T-helper 17 cell (primary cell): Measurements from ENCODE around the gene LSM4. TPM values are rescaled to one million over a fixed set of nuclear protein-coding genes. Genes with fewer than 3 reads are reported as not detected.

Experiments used
- ATAC-seq: fragments of 150-1000 bp; cut with Tn5 transposase; 2 replicates; pipeline ENCODE4 v1.10.0; 2021; ENCODE audit warnings: mild to moderate bottlenecking, moderate library complexity
- DNase-seq, 3 donors: peaks; one replicate each; pipeline versions ENCODE4 v3.0.0 to v3.0.0-alpha.2; 2020 to 2021
- H3K9me3 ChIP-seq: one replicate; pipeline ENCODE4 v1.7.0; 2013; ENCODE audit warnings: low read length, mild to moderate bottlenecking; ENCODE audit not compliant: control insufficient read depth, poor library complexity, severe bottlenecking
- H3K27ac Mint-ChIP-seq: one replicate; pipeline ENCODE4 v1.8.0; 2022; ENCODE audit warnings: mild to moderate bottlenecking, moderate library complexity, mixed read lengths
- H3K27me3 Mint-ChIP-seq: one replicate; pipeline ENCODE4 v1.8.0; 2022; ENCODE audit warnings: mixed read lengths
- H3K36me3 Mint-ChIP-seq: one replicate; pipeline ENCODE4 v1.8.0; 2022; ENCODE audit warnings: low read depth, mixed read lengths
- H3K4me1 Mint-ChIP-seq: one replicate; pipeline ENCODE4 v1.8.0; 2022; ENCODE audit warnings: mild to moderate bottlenecking, mixed read lengths
- H3K4me3 Mint-ChIP-seq: one replicate; pipeline ENCODE4 v1.8.0; 2022; ENCODE audit warnings: mild to moderate bottlenecking, moderate library complexity, mixed read lengths
- total RNA-seq, 4 donors: library from RNA in 2 of 4; stranded (reverse) in 2 of 4; gene quantifications; one replicate each; pipeline ENCODE4 v1.2.3 and lab custom pipeline; 2022 to 2026

The LSM4 gene
- total RNA-seq, 2 donors from 2014 or later: 43.3 to 46.6 TPM

GRCh38 chr19:18301718-18302111 is 21.2 kb downstream of the LSM4 start:
- peaks cover 27% of the 10 kb centered on the region for H3K4me1 Mint-ChIP-seq
- H3K4me3 Mint-ChIP-seq: no peak overlapping the region
- ATAC-seq: no peak
- peaks cover 4% of the 10 kb centered on the region for H3K36me3 Mint-ChIP-seq
- H3K9me3 ChIP-seq: no peaks in the 10 kb centered on the region
- peak overlapping the region; percentile 70 for H3K27ac Mint-ChIP-seq
- no peak for DNase-seq
- H3K27me3 Mint-ChIP-seq: no peaks in the 10 kb centered on the region

GRCh38 chr19:18300930-18301717 is 21.8 kb downstream of the LSM4 start:
- H3K9me3 ChIP-seq: no peaks in the 10 kb centered on the region
- DNase-seq: no peak
- no peak for ATAC-seq
- H3K27ac Mint-ChIP-seq: peak overlapping the region; percentile 70
- H3K4me1 Mint-ChIP-seq: peaks cover 22% of the 10 kb centered on the region
- H3K36me3 Mint-ChIP-seq: peaks cover 4% of the 10 kb centered on the region
- no peaks in the 10 kb centered on the region for H3K27me3 Mint-ChIP-seq
- no peak overlapping the region for H3K4me3 Mint-ChIP-seq

GRCh38 chr19:18299654-18300053 is 23.2 kb downstream of the LSM4 start:
- Mint-ChIP-seq H3K27me3 (no peaks in the 10 kb centered on the region), H3K4me1 (peaks cover 20% of the 10 kb centered on the region), H3K36me3 (peaks cover 4% of the 10 kb centered on the region), H3K4me3 (no peak overlapping the region), H3K27ac (peak overlapping the region; percentile 99)
- ATAC-seq (no peak), DNase-seq (no peak)
- H3K9me3 ChIP-seq: no peaks in the 10 kb centered on the region

- Mint-ChIP-seq H3K36me3 (peaks cover 2% of the 10 kb centered on the region), H3K27me3 (no peaks in the 10 kb centered on the region), H3K27ac (peak overlapping the region; percentile 99), H3K4me3 (no peak overlapping the region), H3K4me1 (peaks cover 18% of the 10 kb centered on the region)
- H3K9me3 ChIP-seq: no peaks in the 10 kb centered on the region
- no peak for DNase-seq
- no peak for ATAC-seq
Measured at GRCh38 chr19:18298601-18299000, 24.3 kb downstream of the LSM4 start.

GRCh38 chr19:18297308-18297707 is 25.6 kb downstream of the LSM4 start:
- Mint-ChIP-seq H3K36me3 (no peaks in the 10 kb centered on the region), H3K27me3 (no peaks in the 10 kb centered on the region), H3K4me3 (no peak overlapping the region), H3K4me1 (peaks cover 20% of the 10 kb centered on the region), H3K27ac (peak overlapping the region; percentile 99)
- no peaks in the 10 kb centered on the region for H3K9me3 ChIP-seq
- ATAC-seq (no peak), DNase-seq (no peak)

- H3K4me3 Mint-ChIP-seq: no peak overlapping the region
Measured at GRCh38 chr19:18295034-18295451, 27.8 kb downstream of the LSM4 start.

GRCh38 chr19:18294467-18294864 is 28.4 kb downstream of the LSM4 start:
- no peaks in the 10 kb centered on the region for H3K9me3 ChIP-seq
- Mint-ChIP-seq H3K27me3 (no peaks in the 10 kb centered on the region), H3K36me3 (no peaks in the 10 kb centered on the region), H3K27ac (peak overlapping the region; percentile 99), H3K4me1 (peaks cover 40% of the 10 kb centered on the region), H3K4me3 (peak overlapping the region; percentile 88)
- peak; percentile 74 to 88 (median 82) for DNase-seq
- ATAC-seq: peak; percentile 69

More at GRCh38 chr19:18295034-18295451, 27.8 kb downstream of the LSM4 start:
- no peaks in the 10 kb centered on the region for H3K36me3 Mint-ChIP-seq
- H3K9me3 ChIP-seq: no peaks in the 10 kb centered on the region
- peak overlapping the region; percentile 99 for H3K27ac Mint-ChIP-seq
- no peak for DNase-seq
- H3K4me1 Mint-ChIP-seq: peaks cover 35% of the 10 kb centered on the region
- ATAC-seq: no peak
- H3K27me3 Mint-ChIP-seq: no peaks in the 10 kb centered on the region

GRCh38 chr19:18293642-18294466 is 29.0 kb downstream of the LSM4 start:
- peak overlapping the region; percentile 99 for H3K27ac Mint-ChIP-seq
- peak overlapping the region; percentile 88 for H3K4me3 Mint-ChIP-seq
- H3K36me3 Mint-ChIP-seq: no peaks in the 10 kb centered on the region
- ATAC-seq (no peak), DNase-seq (no peak)
- H3K4me1 Mint-ChIP-seq: peaks cover 42% of the 10 kb centered on the region
- H3K9me3 ChIP-seq: no peaks in the 10 kb centered on the region
- H3K27me3 Mint-ChIP-seq: no peaks in the 10 kb centered on the region

- no peaks in the 10 kb centered on the region for H3K9me3 ChIP-seq
- ATAC-seq (no peak), DNase-seq (no peak)
- peak overlapping the region; percentile 88 for H3K4me3 Mint-ChIP-seq
- H3K27ac Mint-ChIP-seq: peak overlapping the region; percentile 99
- H3K27me3 Mint-ChIP-seq: no peaks in the 10 kb centered on the region
- H3K4me1 Mint-ChIP-seq: peaks cover 42% of the 10 kb centered on the region
- no peaks in the 10 kb centered on the region for H3K36me3 Mint-ChIP-seq
Measured at GRCh38 chr19:18292810-18293641, 29.9 kb downstream of the LSM4 start.

GRCh38 chr19:18292462-18292809 is 30.4 kb downstream of the LSM4 start:
- no peaks in the 10 kb centered on the region for H3K9me3 ChIP-seq
- Mint-ChIP-seq H3K4me1 (peaks cover 42% of the 10 kb centered on the region), H3K4me3 (peak overlapping the region; percentile 88), H3K27ac (peak overlapping the region; percentile 99), H3K36me3 (no peaks in the 10 kb centered on the region), H3K27me3 (no peaks in the 10 kb centered on the region)
- DNase-seq: no peak
- no peak for ATAC-seq

GRCh38 chr19:18291590-18292461 is 31.1 kb downstream of the LSM4 start:
- peak in 2 of 3 donors; percentile 63 to 66 for DNase-seq
- H3K36me3 Mint-ChIP-seq: no peaks in the 10 kb centered on the region
- H3K4me3 Mint-ChIP-seq: peak overlapping the region; percentile 88
- peak; percentile 29 for ATAC-seq
- H3K27me3 Mint-ChIP-seq: no peaks in the 10 kb centered on the region
- no peaks in the 10 kb centered on the region for H3K9me3 ChIP-seq
- H3K27ac Mint-ChIP-seq: peak overlapping the region; percentile 99
- peaks cover 42% of the 10 kb centered on the region for H3K4me1 Mint-ChIP-seq

- Mint-ChIP-seq H3K4me1 (peaks cover 46% of the 10 kb centered on the region), H3K4me3 (peak overlapping the region; percentile 88), H3K36me3 (no peaks in the 10 kb centered on the region), H3K27ac (peak overlapping the region; percentile 99), H3K27me3 (no peaks in the 10 kb centered on the region)
- no peak for DNase-seq
- H3K9me3 ChIP-seq: no peaks in the 10 kb centered on the region
- no peak for ATAC-seq
Measured at GRCh38 chr19:18291019-18291524, 31.8 kb downstream of the LSM4 start.
